ENCODE measurements around the gene KLK7. TPM values are rescaled to one million over a fixed set of nuclear protein-coding genes. Genes with fewer than 3 reads are reported as not detected.
"Not testable (repeated sequence)": the region's sequence is repeated elsewhere in the genome, so short reads cannot be mapped to it uniquely, and the experiment has no call there.

Gene KLK7
- total and polyA plus RNA-seq, 4 experiments from 2014 or later: not detected

DNA sequence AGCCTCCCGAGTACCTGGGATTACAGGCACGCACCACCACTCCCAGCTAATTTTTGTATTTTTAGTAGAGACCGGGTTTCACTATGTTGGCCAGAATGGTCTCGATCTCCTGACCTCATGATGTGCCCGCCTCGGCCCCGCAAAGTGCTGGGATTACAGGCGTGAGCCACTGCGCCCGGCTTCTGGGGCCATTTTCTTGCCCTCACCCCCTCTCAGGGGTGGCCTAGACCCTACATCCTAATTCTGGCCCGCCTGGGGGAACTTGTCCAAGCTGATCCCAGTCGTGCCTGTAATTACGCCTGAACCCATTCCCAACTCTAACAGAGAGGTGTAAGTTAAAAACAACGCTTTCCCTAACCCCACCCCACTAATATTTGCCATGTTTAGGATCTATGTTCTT is 699 bp upstream of the KLK7 start:
- H3K9me3 Mint-ChIP-seq; H3K27ac Mint-ChIP-seq; H3K27me3 ChIP-seq (ENCODE audit: insufficient read depth, low read length); H3K4me3 ChIP-seq (ENCODE audit: low read length in 2 of 2); intact Hi-C loops (cut with micrococcal nuclease); H3K9me3 ChIP-seq (ENCODE audit: control insufficient read depth in 1 of 2, low read length in 2 of 2); H3K36me3 Mint-ChIP-seq; H3K4me1 ChIP-seq (ENCODE audit: insufficient read depth, low read length); H3K4me3 Mint-ChIP-seq; DNase-seq; H3K36me3 ChIP-seq (ENCODE audit: insufficient read depth, low read length); POLR2A ChIA-PET (ENCODE audit: partially characterized antibody); H3K4me1 Mint-ChIP-seq; CTCF ChIA-PET (ENCODE audit: partially characterized antibody); H3K27ac ChIP-seq (ENCODE audit: low read depth, low read length): not testable (repeated sequence)
- H3K27me3 Mint-ChIP-seq: peaks cover 28 to 38% of the 10 kb centered on the region in 2 donors

GRCh38 chr19:50982186-50982585 is 1.5 kb downstream of the KLK7 start:
- Mint-ChIP-seq H3K9me3 (peaks cover 0 to 5% (median 0%) of the 10 kb centered on the region in 8 donors), H3K4me3 (no peak overlapping the region), H3K4me1 (peaks cover 0 to under 1% (median 0%) of the 10 kb centered on the region in 4 donors), H3K27me3 (peaks cover 30 to 36% of the 10 kb centered on the region in 2 donors), H3K36me3 (no peaks in the 10 kb centered on the region), H3K27ac (no peak overlapping the region)
- Histone ChIP-seq H3K9me3 (ENCODE audit: control insufficient read depth in 1 of 2, low read length in 2 of 2) (no peaks in the 10 kb centered on the region), H3K36me3 (ENCODE audit: insufficient read depth, low read length) (no peaks in the 10 kb centered on the region), H3K27ac (ENCODE audit: low read depth, low read length) (no peak overlapping the region), H3K27me3 (ENCODE audit: insufficient read depth, low read length) (peaks cover 5% of the 10 kb centered on the region), H3K4me3 (ENCODE audit: low read length in 2 of 2) (no peak overlapping the region), H3K4me1 (ENCODE audit: insufficient read depth, low read length) (no peaks in the 10 kb centered on the region)
- DNase-seq: no peak
- ChIA-PET CTCF (ENCODE audit: partially characterized antibody) (no interaction called here), POLR2A (ENCODE audit: partially characterized antibody) (no interaction called here)
- intact Hi-C loops (cut with micrococcal nuclease): no loop called here

GRCh38 chr19:50981587-50982146 is 2.0 kb downstream of the KLK7 start:
- Mint-ChIP-seq H3K27ac (peak overlapping the region in 1 of 7 donors; percentile 3), H3K4me1 (peaks cover 0 to 1% (median 0%) of the 10 kb centered on the region in 4 donors), H3K36me3 (no peaks in the 10 kb centered on the region), H3K4me3 (no peak overlapping the region), H3K27me3 (peaks cover 28 to 40% of the 10 kb centered on the region in 2 donors), H3K9me3 (peaks cover 0 to 5% (median 0%) of the 10 kb centered on the region in 8 donors)
- POLR2A ChIA-PET (ENCODE audit: partially characterized antibody): no interaction called here
- H3K4me3 ChIP-seq (ENCODE audit: low read length in 2 of 2): no peak overlapping the region
- no peaks in the 10 kb centered on the region for H3K4me1 ChIP-seq (ENCODE audit: insufficient read depth, low read length)
- H3K27me3 ChIP-seq (ENCODE audit: insufficient read depth, low read length): peaks cover 5% of the 10 kb centered on the region
- H3K27ac ChIP-seq (ENCODE audit: low read depth, low read length): no peak overlapping the region
- intact Hi-C loops (cut with micrococcal nuclease): no loop called here
- no peak for DNase-seq
- no peaks in the 10 kb centered on the region for H3K9me3 ChIP-seq (ENCODE audit: control insufficient read depth in 1 of 2, low read length in 2 of 2)
- no peaks in the 10 kb centered on the region for H3K36me3 ChIP-seq (ENCODE audit: insufficient read depth, low read length)
- CTCF ChIA-PET (ENCODE audit: partially characterized antibody): no interaction called here

DNA sequence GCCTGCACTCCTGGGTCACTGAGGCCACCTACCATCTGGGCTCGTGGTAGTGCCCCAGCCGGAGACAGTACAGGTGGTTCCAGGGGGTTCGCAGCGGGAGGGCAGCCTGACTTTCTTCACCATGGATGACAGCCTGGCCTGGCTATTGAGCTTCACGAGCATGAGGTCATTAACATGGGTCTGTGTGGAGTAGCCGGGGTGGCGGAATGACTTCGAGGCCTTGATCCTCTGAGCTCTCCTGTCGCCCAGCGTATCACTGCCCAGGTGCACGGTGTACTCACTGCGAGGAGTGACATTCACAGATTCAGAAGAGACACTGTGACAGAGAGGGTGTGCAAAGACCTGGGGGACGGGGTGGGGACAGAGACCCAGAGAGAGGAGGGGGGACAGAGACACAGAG is 3.5 kb downstream of the KLK7 start:
- ChIA-PET CTCF (ENCODE audit: partially characterized antibody) (no interaction called here), POLR2A (ENCODE audit: partially characterized antibody) (no interaction called here)
- Histone ChIP-seq H3K27me3 (ENCODE audit: insufficient read depth, low read length) (peaks cover 5% of the 10 kb centered on the region), H3K9me3 (ENCODE audit: control insufficient read depth in 1 of 2, low read length in 2 of 2) (no peaks in the 10 kb centered on the region), H3K4me1 (ENCODE audit: insufficient read depth, low read length) (no peaks in the 10 kb centered on the region), H3K4me3 (ENCODE audit: low read length in 2 of 2) (no peak overlapping the region), H3K27ac (ENCODE audit: low read depth, low read length) (no peak overlapping the region), H3K36me3 (ENCODE audit: insufficient read depth, low read length) (no peaks in the 10 kb centered on the region)
- DNase-seq: no peak
- no peaks in the 10 kb centered on the region for H3K36me3 Mint-ChIP-seq
- peaks cover 37 to 40% of the 10 kb centered on the region in 2 donors for H3K27me3 Mint-ChIP-seq
- peaks cover 0 to 1% (median 0%) of the 10 kb centered on the region in 4 donors for H3K4me1 Mint-ChIP-seq
- intact Hi-C loops (cut with micrococcal nuclease): no loop called here
- H3K9me3 Mint-ChIP-seq: peaks cover 0 to 3% (median 0%) of the 10 kb centered on the region in 8 donors
- no peak overlapping the region for H3K4me3 Mint-ChIP-seq
- no peak overlapping the region for H3K27ac Mint-ChIP-seq

DNA sequence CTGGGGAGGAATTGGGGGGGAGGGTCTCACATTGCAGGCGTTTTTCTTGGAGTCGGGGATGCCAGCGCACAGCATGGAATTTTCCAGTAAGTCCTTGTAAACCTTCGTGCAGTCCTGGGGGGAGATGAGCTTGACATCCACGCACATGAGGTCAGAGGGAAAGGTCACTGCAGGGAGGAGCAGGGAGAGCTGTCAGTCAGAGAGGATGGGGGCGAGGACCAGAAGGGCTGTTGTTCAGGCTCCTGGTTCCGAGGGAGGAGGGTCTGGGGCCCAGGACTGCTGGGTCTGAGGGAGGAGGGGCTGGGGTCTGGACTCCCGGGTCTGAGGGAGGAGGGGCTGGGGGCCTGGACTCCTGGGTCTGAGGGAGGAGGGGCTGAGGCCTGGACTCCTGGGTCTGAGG is 4.0 kb downstream of the KLK7 start:
- peaks cover 5% of the 10 kb centered on the region for H3K27me3 ChIP-seq (ENCODE audit: insufficient read depth, low read length)
- Mint-ChIP-seq H3K27me3 (peaks cover 34 to 36% of the 10 kb centered on the region in 2 donors), H3K4me1 (peaks cover 0 to 1% (median 0%) of the 10 kb centered on the region in 4 donors)

GRCh38 chr19:50978772-50979390 is 4.8 kb downstream of the KLK7 start:
- CTCF ChIA-PET (ENCODE audit: partially characterized antibody): no interaction called here
- intact Hi-C loops (cut with micrococcal nuclease): no loop called here
- H3K4me3 ChIP-seq (ENCODE audit: low read length in 2 of 2): no peak overlapping the region
- H3K27me3 ChIP-seq (ENCODE audit: insufficient read depth, low read length): peaks cover 5% of the 10 kb centered on the region
- H3K9me3 ChIP-seq (ENCODE audit: control insufficient read depth in 1 of 2, low read length in 2 of 2): no peaks in the 10 kb centered on the region
- H3K36me3 Mint-ChIP-seq: no peaks in the 10 kb centered on the region
- H3K27ac ChIP-seq (ENCODE audit: low read depth, low read length): no peak overlapping the region
- peaks cover 0 to 2% (median 0%) of the 10 kb centered on the region in 8 donors for H3K9me3 Mint-ChIP-seq
- POLR2A ChIA-PET (ENCODE audit: partially characterized antibody): no interaction called here
- DNase-seq: no peak
- H3K4me1 Mint-ChIP-seq: peaks cover 0 to 1% (median 0%) of the 10 kb centered on the region in 4 donors
- no peaks in the 10 kb centered on the region for H3K36me3 ChIP-seq (ENCODE audit: insufficient read depth, low read length)
- peaks cover 34 to 40% of the 10 kb centered on the region in 2 donors for H3K27me3 Mint-ChIP-seq
- no peaks in the 10 kb centered on the region for H3K4me1 ChIP-seq (ENCODE audit: insufficient read depth, low read length)
- no peak overlapping the region for H3K4me3 Mint-ChIP-seq
- H3K27ac Mint-ChIP-seq: no peak overlapping the region

More for the DNA sequence above, 4.0 kb downstream of the KLK7 start:
- Mint-ChIP-seq H3K36me3 (no peaks in the 10 kb centered on the region), H3K27ac (no peak overlapping the region), H3K4me3 (no peak overlapping the region), H3K9me3 (peaks cover 0 to 2% (median 0%) of the 10 kb centered on the region in 8 donors)
- ChIA-PET CTCF (ENCODE audit: partially characterized antibody) (no interaction called here), POLR2A (ENCODE audit: partially characterized antibody) (no interaction called here)
- Histone ChIP-seq H3K27ac (ENCODE audit: low read depth, low read length) (no peak overlapping the region), H3K36me3 (ENCODE audit: insufficient read depth, low read length) (no peaks in the 10 kb centered on the region), H3K4me1 (ENCODE audit: insufficient read depth, low read length) (no peaks in the 10 kb centered on the region), H3K9me3 (ENCODE audit: control insufficient read depth in 1 of 2, low read length in 2 of 2) (no peaks in the 10 kb centered on the region), H3K4me3 (ENCODE audit: low read length in 2 of 2) (no peak overlapping the region)
- DNase-seq: no peak
- intact Hi-C loops (cut with micrococcal nuclease): no loop called here

GRCh38 chr19:50977626-50978025 is 6.1 kb downstream of the KLK7 start:
- H3K27me3 Mint-ChIP-seq: peaks cover 36 to 45% of the 10 kb centered on the region in 2 donors
- DNase-seq: no peak
- CTCF ChIA-PET (ENCODE audit: partially characterized antibody): no interaction called here
- H3K4me3 Mint-ChIP-seq: no peak overlapping the region
- no peaks in the 10 kb centered on the region for H3K36me3 Mint-ChIP-seq
- peaks cover 0 to 1% (median 0%) of the 10 kb centered on the region in 4 donors for H3K4me1 Mint-ChIP-seq
- POLR2A ChIA-PET (ENCODE audit: partially characterized antibody): no interaction called here
- no peaks in the 10 kb centered on the region for H3K9me3 ChIP-seq (ENCODE audit: control insufficient read depth in 1 of 2, low read length in 2 of 2)
- H3K4me3 ChIP-seq (ENCODE audit: low read length in 2 of 2): no peak overlapping the region
- peaks cover 0 to 2% (median 0%) of the 10 kb centered on the region in 8 donors for H3K9me3 Mint-ChIP-seq
- intact Hi-C loops (cut with micrococcal nuclease): no loop called here
- H3K36me3 ChIP-seq (ENCODE audit: insufficient read depth, low read length): no peaks in the 10 kb centered on the region
- H3K27ac ChIP-seq (ENCODE audit: low read depth, low read length): no peak overlapping the region
- no peak overlapping the region for H3K27ac Mint-ChIP-seq
- H3K27me3 ChIP-seq (ENCODE audit: insufficient read depth, low read length): peaks cover 5% of the 10 kb centered on the region
- H3K4me1 ChIP-seq (ENCODE audit: insufficient read depth, low read length): no peaks in the 10 kb centered on the region

Measured in CD4-positive, alpha-beta memory T cell (primary cell).